Neural cell (in vitro differentiated cells): ENCODE data around the gene KLK13.

Source experiments
- POLR2AphosphoS5 ChIP-seq: IDR thresholded peaks from 2 replicates; pipeline ENCODE4 v1.6.1; 2012
- TF ChIP-seq, protein P1 (sequence below): fragments of 450-650 bp; IDR thresholded peaks from 2 replicates; pipeline ENCODE4 v1.5.1; 2014; ENCODE audit warnings: antibody characterized with exemption, mild to moderate bottlenecking, moderate library complexity; ENCODE audit not compliant: poor library complexity, severe bottlenecking

DNA sequence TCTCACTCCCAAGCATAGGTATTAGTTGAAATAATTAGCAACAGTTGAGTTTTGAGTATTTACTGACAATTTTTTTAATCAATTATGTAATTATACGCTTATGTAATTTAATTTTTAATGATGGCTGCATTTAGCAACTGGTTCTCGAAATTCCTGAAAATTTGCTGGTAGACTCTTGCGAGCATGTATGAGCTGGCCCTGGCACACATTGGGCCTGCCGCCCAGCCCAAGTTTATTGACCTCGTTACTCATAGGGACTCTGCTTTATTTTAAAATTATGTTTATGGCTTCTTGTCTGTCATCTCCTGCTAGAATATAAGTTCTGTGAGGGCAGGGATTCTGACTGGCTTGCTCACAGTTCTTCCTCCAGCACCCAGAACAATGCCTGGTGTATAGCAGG lies 11.1 kb upstream of the KLK13 start:
- TF ChIP-seq POLR2AphosphoS5 = no peak
- TF ChIP-seq, protein P1, sequence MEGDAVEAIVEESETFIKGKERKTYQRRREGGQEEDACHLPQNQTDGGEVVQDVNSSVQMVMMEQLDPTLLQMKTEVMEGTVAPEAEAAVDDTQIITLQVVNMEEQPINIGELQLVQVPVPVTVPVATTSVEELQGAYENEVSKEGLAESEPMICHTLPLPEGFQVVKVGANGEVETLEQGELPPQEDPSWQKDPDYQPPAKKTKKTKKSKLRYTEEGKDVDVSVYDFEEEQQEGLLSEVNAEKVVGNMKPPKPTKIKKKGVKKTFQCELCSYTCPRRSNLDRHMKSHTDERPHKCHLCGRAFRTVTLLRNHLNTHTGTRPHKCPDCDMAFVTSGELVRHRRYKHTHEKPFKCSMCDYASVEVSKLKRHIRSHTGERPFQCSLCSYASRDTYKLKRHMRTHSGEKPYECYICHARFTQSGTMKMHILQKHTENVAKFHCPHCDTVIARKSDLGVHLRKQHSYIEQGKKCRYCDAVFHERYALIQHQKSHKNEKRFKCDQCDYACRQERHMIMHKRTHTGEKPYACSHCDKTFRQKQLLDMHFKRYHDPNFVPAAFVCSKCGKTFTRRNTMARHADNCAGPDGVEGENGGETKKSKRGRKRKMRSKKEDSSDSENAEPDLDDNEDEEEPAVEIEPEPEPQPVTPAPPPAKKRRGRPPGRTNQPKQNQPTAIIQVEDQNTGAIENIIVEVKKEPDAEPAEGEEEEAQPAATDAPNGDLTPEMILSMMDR = no peak
